Jurkat, Clone E6-1 (cell line): ENCODE results near the gene ALG8.

Experiments used
- DNase-seq: peaks from one replicate; pipeline ENCODE4 v3.0.0-alpha.2; 2011; ENCODE audit warnings: low read depth, low spot score
- H3K4me3 ChIP-seq: 2 replicates; pipeline ENCODE4 v1.5.1; 2011; ENCODE audit warnings: mild to moderate bottlenecking, low read length, control low read depth, moderate library complexity

Gene ALG8

DNA sequence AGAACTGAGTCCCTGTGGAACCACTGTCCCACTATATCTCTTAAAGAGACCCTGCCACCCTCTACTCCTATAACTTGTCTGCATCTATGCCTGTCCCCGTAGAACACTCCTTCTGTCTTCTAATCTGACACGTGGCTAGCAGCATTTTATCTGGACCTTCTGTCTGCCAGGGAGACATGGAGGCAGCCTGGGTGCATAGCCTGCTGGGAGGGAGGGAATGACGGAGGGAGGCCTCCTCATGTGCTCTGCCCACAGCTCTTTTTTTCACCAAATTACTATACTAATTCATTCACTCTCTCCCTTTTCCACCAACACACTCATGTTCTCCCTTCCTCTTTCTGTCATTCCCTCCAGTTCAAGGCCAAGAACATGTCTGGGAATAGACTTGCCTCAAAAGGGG lies 83.3 kb downstream of the ALG8 start:
- DNase-seq, result no peak
- H3K4me3 ChIP-seq, result no peak overlapping the region

DNA sequence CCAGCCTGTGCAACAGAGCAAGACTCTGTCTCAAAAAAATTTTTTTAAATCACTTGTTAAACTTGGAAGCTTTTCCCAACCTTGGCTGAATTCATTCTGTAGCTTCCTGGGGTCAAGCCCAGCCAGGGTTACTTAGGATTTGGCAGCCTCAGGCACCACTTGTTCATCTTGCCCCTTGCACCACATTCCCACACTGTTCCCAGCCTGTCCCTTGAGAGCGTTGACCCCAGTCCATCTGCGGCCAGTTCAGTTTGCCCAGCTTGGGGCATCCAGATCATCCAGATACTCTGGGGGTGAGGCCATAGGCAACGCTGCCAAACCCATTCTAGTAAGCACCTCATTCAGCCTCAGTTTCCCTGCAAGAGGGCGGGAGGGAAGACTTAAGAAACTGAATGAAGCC lies 84.5 kb downstream of the ALG8 start:
- H3K4me3 ChIP-seq, result no peak overlapping the region
- no peak for DNase-seq

DNA sequence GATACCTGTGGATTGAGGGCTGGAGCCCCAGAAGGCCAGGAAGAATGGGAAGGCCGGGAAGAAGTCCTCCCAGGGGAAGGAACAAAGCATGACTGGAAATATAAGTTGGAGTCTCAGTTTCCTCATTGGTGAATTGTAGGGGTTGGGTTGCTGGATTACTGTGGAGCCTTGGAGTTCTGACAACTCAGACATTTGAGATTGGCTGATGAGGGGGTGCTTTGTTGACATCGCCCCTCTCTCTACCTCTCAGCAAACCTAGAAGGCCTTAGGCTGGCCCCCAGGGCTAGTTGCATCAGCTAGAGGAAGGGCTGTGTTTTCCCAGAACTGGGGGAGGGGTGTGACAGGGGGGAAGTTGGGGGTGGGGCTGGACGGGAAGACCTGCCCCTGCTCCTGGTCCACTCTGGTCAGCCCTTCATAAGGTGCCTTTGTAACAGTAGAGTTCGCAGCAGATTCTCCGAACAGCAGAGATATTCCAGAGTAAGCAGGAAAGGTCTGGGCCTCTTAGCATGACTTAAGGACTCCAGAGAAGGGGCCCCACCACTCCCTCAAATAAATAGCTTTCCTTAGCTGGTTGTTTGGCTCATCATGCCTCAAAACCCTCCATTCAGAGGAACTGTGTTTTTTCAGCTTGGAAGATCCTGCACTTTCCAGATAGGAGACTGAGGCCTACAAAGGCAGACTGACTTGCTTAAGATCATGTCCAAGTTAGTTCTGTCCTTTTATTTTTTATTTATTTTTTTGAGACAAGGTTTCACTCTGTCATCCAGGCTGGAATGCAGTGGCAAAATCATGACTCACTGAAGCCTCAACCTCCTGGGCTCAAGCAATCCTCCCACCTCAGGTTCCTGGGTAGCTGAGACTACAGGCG lies 88.2 kb downstream of the ALG8 start:
- H3K4me3 ChIP-seq, result no peak overlapping the region
- no peak for DNase-seq
